Endodermal cell (in vitro differentiated cells): ENCODE measurements around the gene LEFTY2. TPM values are rescaled to one million over a fixed set of nuclear protein-coding genes. Genes with fewer than 3 reads are reported as not detected.

Source experiments
- DNase-seq: peaks from one replicate; pipeline ENCODE4 v3.0.0-alpha.2; 2017
- H3K27ac ChIP-seq: 2 replicates; pipeline ENCODE4 v1.5.1; 2013; ENCODE audit warnings: mild to moderate bottlenecking, low read depth, low read length, moderate library complexity
- H3K27me3 ChIP-seq: 2 replicates; pipeline ENCODE4 v1.6.1; 2013; ENCODE audit warnings: mild to moderate bottlenecking, low read length, moderate library complexity; ENCODE audit not compliant: insufficient read depth, control insufficient read depth, poor library complexity, severe bottlenecking
- H3K36me3 ChIP-seq: 2 replicates; pipeline ENCODE4 v1.7.0; 2013; ENCODE audit warnings: mild to moderate bottlenecking, low read length, moderate library complexity; ENCODE audit not compliant: control insufficient read depth, insufficient read depth
- H3K4me1 ChIP-seq: one replicate; pipeline ENCODE4 v1.7.0; 2013; ENCODE audit warnings: low read length; ENCODE audit not compliant: control insufficient read depth, insufficient read depth
- H3K4me3 ChIP-seq: 2 replicates; pipeline ENCODE4 v1.5.1; 2013; ENCODE audit warnings: mild to moderate bottlenecking, low read length, moderate library complexity
- H3K9ac ChIP-seq: 2 replicates; pipeline ENCODE4 v1.6.1; 2013; ENCODE audit warnings: mild to moderate bottlenecking, low read length, moderate library complexity; ENCODE audit not compliant: poor library complexity, severe bottlenecking; ENCODE audit errors: extremely low read depth
- H3K9me3 ChIP-seq: 2 replicates; pipeline ENCODE4 v1.6.1; 2013; ENCODE audit warnings: mild to moderate bottlenecking, low read length, moderate library complexity; ENCODE audit not compliant: control insufficient read depth
- H3K27ac Mint-ChIP-seq: 2 replicates; pipeline ENCODE4 v1.8.0; 2020; ENCODE audit warnings: mixed read lengths
- H3K27me3 Mint-ChIP-seq: 2 replicates; pipeline ENCODE4 v1.8.0; 2021; ENCODE audit warnings: mild to moderate bottlenecking, mixed read lengths; ENCODE audit not compliant: insufficient read depth
- H3K36me3 Mint-ChIP-seq: 2 replicates; pipeline ENCODE4 v1.8.0; 2020; ENCODE audit warnings: low read depth, mixed read lengths
- H3K4me1 Mint-ChIP-seq: 2 replicates; pipeline ENCODE4 v1.8.0; 2020; ENCODE audit warnings: mixed read lengths
- H3K4me3 Mint-ChIP-seq: 2 replicates; pipeline ENCODE4 v1.8.0; 2020; ENCODE audit warnings: mild to moderate bottlenecking, moderate library complexity, mixed read lengths
- H3K9me3 Mint-ChIP-seq: 2 replicates; pipeline ENCODE4 v1.8.0; 2020; ENCODE audit warnings: mild to moderate bottlenecking, mixed read lengths
- CTCF ChIP-seq: fragments of 200-600 bp; sonication (generic); conservative IDR thresholded peaks from 2 replicates; pipeline ENCODE4 v1.5.0; 2021; ENCODE audit warnings: antibody characterized with exemption, mild to moderate bottlenecking
- WGBS, 2 experiments: methylation state at CpG; one replicate each; pipeline versions ENCODE4 v1.1.5 to v1.1.7; 2013; ENCODE audit warnings: missing lambda C conversion rate in 2 of 2, mixed read lengths in 1 of 2; ENCODE audit not compliant: insufficient coverage in 1 of 2, insufficient read length in 1 of 2; 5-methylcytosine and 5-hydroxymethylcytosine counted together
- total RNA-seq, 2 donors: library from RNA; stranded (reverse); fragmentation: NEBNext Ultra II Directional in 1 of 2; extraction: Animal tissue kit (Norgen Biotek cat#: 25700) in 1 of 2; gene quantifications; 2 replicates in 1 of 2; 3 replicates in 1 of 2; pipeline ENCODE4 v1.2.1, GENCODE V29; 2021

Gene LEFTY2
- total RNA-seq, 2 donors from 2014 or later: 272 to 938 TPM

DNA sequence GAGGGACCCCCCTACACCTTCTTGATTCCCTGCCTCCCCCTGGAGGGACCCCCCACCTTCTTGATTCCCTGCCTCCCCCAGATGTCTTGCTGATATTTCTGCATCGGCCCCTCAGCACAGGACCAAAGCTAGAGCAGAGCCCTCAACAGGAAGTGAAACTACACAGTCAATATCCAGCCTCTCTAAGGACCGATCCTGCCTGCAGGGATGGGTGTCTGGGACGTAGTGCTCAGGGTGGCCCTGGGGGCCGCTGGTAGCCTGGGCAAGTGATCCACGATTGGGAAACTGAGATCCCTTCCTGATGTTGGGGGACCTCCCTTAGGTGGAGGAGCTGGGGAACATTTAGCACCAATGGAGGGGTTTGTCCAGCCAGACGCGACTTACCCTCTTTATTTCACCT, 3.9 kb upstream of the LEFTY2 start:
- Histone ChIP-seq H3K9me3 (no peaks in the 10 kb centered on the region), H3K4me3 (no peak overlapping the region), H3K36me3 (peaks cover 10% of the 10 kb centered on the region), H3K4me1 (peaks cover 53% of the 10 kb centered on the region), H3K27ac (peak overlapping the region; percentile 66), H3K9ac (peak overlapping the region; percentile 66), H3K27me3 (no peaks in the 10 kb centered on the region)
- H3K4me3 Mint-ChIP-seq: no peak overlapping the region
- peak overlapping the region; percentile 96 for H3K27ac Mint-ChIP-seq
- H3K9me3 Mint-ChIP-seq: no peaks in the 10 kb centered on the region
- H3K27me3 Mint-ChIP-seq: peaks cover 11% of the 10 kb centered on the region
- no peak for DNase-seq
- no peak for TF ChIP-seq CTCF
- H3K36me3 Mint-ChIP-seq: peaks cover 4% of the 10 kb centered on the region
- peaks cover 68% of the 10 kb centered on the region for H3K4me1 Mint-ChIP-seq
- WGBS, 2 experiments: 74 to 94% methylated on average over 2 to 7 of the region's 7 CpGs

- WGBS, 2 experiments: 80 to 92% methylated on average over 1 to 2 of the region's 2 CpGs
- Histone ChIP-seq H3K4me1 (peaks cover 53% of the 10 kb centered on the region), H3K9ac (peak overlapping the region; percentile 66), H3K27ac (no peak overlapping the region), H3K27me3 (no peaks in the 10 kb centered on the region), H3K4me3 (no peak overlapping the region), H3K36me3 (peaks cover 15% of the 10 kb centered on the region), H3K9me3 (no peaks in the 10 kb centered on the region)
- no peaks in the 10 kb centered on the region for H3K9me3 Mint-ChIP-seq
- H3K36me3 Mint-ChIP-seq: peaks cover 5% of the 10 kb centered on the region
- DNase-seq: no peak
- H3K4me3 Mint-ChIP-seq: no peak overlapping the region
- peaks cover 67% of the 10 kb centered on the region for H3K4me1 Mint-ChIP-seq
- peak overlapping the region; percentile 96 for H3K27ac Mint-ChIP-seq
- peaks cover 9% of the 10 kb centered on the region for H3K27me3 Mint-ChIP-seq
- no peak for TF ChIP-seq CTCF
Measured at GRCh38 chr1:225944387-225944786, 3.4 kb upstream of the LEFTY2 start.

- Histone ChIP-seq H3K27ac (no peak overlapping the region), H3K27me3 (no peaks in the 10 kb centered on the region), H3K4me3 (no peak overlapping the region), H3K9me3 (no peaks in the 10 kb centered on the region), H3K4me1 (peaks cover 48% of the 10 kb centered on the region), H3K36me3 (peaks cover 22% of the 10 kb centered on the region), H3K9ac (peak overlapping the region; percentile 4)
- Mint-ChIP-seq H3K9me3 (no peaks in the 10 kb centered on the region), H3K27ac (peak overlapping the region; percentile 76), H3K4me1 (peaks cover 59% of the 10 kb centered on the region), H3K4me3 (no peak overlapping the region), H3K36me3 (peaks cover 5% of the 10 kb centered on the region), H3K27me3 (peaks cover 8% of the 10 kb centered on the region)
- WGBS, 2 experiments: 78 to 91% methylated on average over 2 to 4 of the region's 4 CpGs
- DNase-seq: no peak
- TF ChIP-seq CTCF: no peak
Measured at GRCh38 chr1:225943582-225943981, 2.6 kb upstream of the LEFTY2 start.
